Upper lobe of left lung (tissue), 6 donors: ENCODE measurements around the gene CMYA5. TPM values are rescaled to one million over a fixed set of nuclear protein-coding genes. Genes with fewer than 3 reads are reported as not detected.

ENCODE experiments used
- ATAC-seq, 2 donors: fragments of 200-7000 bp; cut with Tn5 transposase; one replicate each; pipeline ENCODE4 v1.9.1; 2022; ENCODE audit warnings: mild to moderate bottlenecking in 2 of 2, moderate library complexity in 2 of 2; ENCODE audit not compliant: low FRiP score in 2 of 2
- DNase-seq, 2 donors: peaks; one replicate each; pipeline ENCODE4 v3.0.0-alpha.2; 2019 to 2020
- H3K27ac ChIP-seq, 4 donors: fragments of 200-600 bp; sonication (generic); one replicate each; pipeline ENCODE4 v1.5.1; 2016 to 2019
- H3K27me3 ChIP-seq, 4 donors: fragments of 200-600 bp; sonication (generic); one replicate each; pipeline ENCODE4 v1.5.1; 2017 to 2019
- H3K36me3 ChIP-seq, 4 donors: fragments of 200-600 bp; sonication (generic); one replicate each; pipeline ENCODE4 v1.5.1; 2016 to 2019
- H3K4me1 ChIP-seq, 4 donors: fragments of 200-600 bp; sonication (generic); one replicate each; pipeline ENCODE4 v1.5.1; 2018 to 2019
- H3K4me3 ChIP-seq, 4 donors: fragments of 200-600 bp; sonication (generic); one replicate each; pipeline ENCODE4 v1.5.1; 2017 to 2019; ENCODE audit warnings: mild to moderate bottlenecking in 2 of 4, moderate library complexity in 1 of 4
- H3K9me3 ChIP-seq, 4 donors: fragments of 200-600 bp; sonication (generic); one replicate each; pipeline ENCODE4 v1.5.1; 2018 to 2019
- CTCF ChIP-seq, 6 experiments: fragments of 450-650 bp in 4 of 6; fragments of 200-600 bp in 2 of 6; sonication (generic) in 2 of 6; IDR thresholded peaks; one replicate each; pipeline ENCODE4 v1.5.1; 2016 to 2019; ENCODE audit warnings: antibody characterized with exemption in 6 of 6
- EP300 ChIP-seq, 4 donors: sonication (generic); formaldehyde crosslinking; IDR thresholded peaks; one replicate each; pipeline ENCODE4 v1.5.1; 2017; ENCODE audit warnings: antibody characterized with exemption in 4 of 4, control low read depth in 2 of 4
- POLR2A ChIP-seq, 4 donors: fragments of 450-650 bp; IDR thresholded peaks; one replicate each; pipeline ENCODE4 v1.5.1; 2016 to 2017; ENCODE audit warnings: antibody characterized with exemption in 4 of 4, mild to moderate bottlenecking in 2 of 4
- POLR2AphosphoS5 ChIP-seq, 2 donors: sonication (generic); formaldehyde crosslinking; IDR thresholded peaks; one replicate each; pipeline ENCODE4 v1.5.1; 2017; ENCODE audit warnings: antibody characterized with exemption in 2 of 2
- WGBS, 2 donors: methylation state at CpG; one replicate each; pipeline ENCODE4 v1.1.5; 2017 to 2018; 5-methylcytosine and 5-hydroxymethylcytosine counted together
- total RNA-seq, 6 donors: library from RNA; depleted of rRNA in 4 of 6; stranded (reverse); fragments of >200 nt in 4 of 6; gene quantifications; one replicate each; pipeline versions ENCODE4 v1.1.0 to v1.2.1, GENCODE V29; 2016 to 2021
- donor health status: DM: no; HTN: no; CAD: no; lungs with moderate emphysema.
- donor health status: DM: no; HTN: yes; CAD: no; lungs with severe emphysema.

Gene CMYA5
- total RNA-seq, 6 donors from 2014 or later, result 0.77 to 12.6 (median 3.6) TPM

DNA sequence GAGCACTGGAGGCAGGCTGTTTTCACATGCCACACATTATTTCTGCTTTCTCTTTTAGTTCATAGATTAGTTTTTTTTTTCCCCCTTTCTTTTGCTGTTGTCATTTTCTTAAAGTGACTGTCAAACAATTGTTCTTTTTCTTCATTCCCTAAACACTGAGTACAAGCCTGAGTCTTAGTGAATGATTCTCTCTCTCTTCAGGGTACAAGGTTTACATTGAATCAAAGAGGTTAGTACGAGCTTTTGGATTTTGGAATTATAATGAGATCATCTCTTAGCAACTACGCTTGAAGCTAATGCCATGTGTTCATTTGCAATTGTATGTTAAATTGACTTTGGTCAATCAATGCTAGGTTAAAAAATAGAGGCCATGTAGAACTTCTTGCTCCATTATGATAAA is 125.1 kb downstream of the CMYA5 start:
- DNase-seq (no peak), ATAC-seq (no peak)
- Histone ChIP-seq H3K27ac (no peak overlapping the region), H3K9me3 (no peaks in the 10 kb centered on the region), H3K4me1 (no peaks in the 10 kb centered on the region), H3K36me3 (no peaks in the 10 kb centered on the region), H3K27me3 (no peaks in the 10 kb centered on the region), H3K4me3 (no peak overlapping the region)
- 86 to 87% methylated on average over 2 of the region's 2 CpGs for WGBS, 2 donors
- TF ChIP-seq EP300 (IDR thresholded peaks at IDR 0.05), result no peak
- TF ChIP-seq POLR2A (IDR thresholded peaks at IDR 0.05), result no peak
- no peak for TF ChIP-seq CTCF (IDR thresholded peaks at IDR 0.05)
- no peak for TF ChIP-seq POLR2AphosphoS5 (IDR thresholded peaks at IDR 0.05)

DNA sequence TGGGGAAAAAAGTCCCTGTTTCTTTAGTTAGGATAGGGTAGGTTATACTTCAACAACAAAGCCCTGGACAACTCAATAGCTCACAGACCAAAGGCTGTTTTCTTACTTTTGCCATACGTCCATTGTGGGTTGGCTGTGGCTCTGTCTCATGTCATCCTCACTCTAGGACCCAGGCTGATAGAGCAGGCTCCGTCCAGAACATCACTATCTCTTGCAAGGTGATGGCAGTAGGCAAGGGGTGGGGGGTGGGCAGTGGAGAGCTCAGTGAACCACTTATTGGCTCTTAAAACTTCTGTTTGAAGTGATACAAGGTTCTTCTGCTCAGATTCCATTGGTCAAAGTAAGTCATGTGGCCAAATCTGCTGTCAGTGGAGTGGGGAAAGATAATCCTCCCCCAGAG is 126.4 kb downstream of the CMYA5 start:
- TF ChIP-seq CTCF (IDR thresholded peaks at IDR 0.05), result no peak
- no peak for TF ChIP-seq EP300 (IDR thresholded peaks at IDR 0.05)
- TF ChIP-seq POLR2AphosphoS5 (IDR thresholded peaks at IDR 0.05), result no peak
- no peak for TF ChIP-seq POLR2A (IDR thresholded peaks at IDR 0.05)
- no peak for DNase-seq
- Histone ChIP-seq H3K4me3 (no peak overlapping the region), H3K27ac (no peak overlapping the region), H3K9me3 (no peaks in the 10 kb centered on the region), H3K36me3 (no peaks in the 10 kb centered on the region), H3K4me1 (no peaks in the 10 kb centered on the region), H3K27me3 (no peaks in the 10 kb centered on the region)
- WGBS, 2 donors, result 67 to 78% methylated on average over 1 to 2 of the region's 2 CpGs
- ATAC-seq, result no peak

DNA sequence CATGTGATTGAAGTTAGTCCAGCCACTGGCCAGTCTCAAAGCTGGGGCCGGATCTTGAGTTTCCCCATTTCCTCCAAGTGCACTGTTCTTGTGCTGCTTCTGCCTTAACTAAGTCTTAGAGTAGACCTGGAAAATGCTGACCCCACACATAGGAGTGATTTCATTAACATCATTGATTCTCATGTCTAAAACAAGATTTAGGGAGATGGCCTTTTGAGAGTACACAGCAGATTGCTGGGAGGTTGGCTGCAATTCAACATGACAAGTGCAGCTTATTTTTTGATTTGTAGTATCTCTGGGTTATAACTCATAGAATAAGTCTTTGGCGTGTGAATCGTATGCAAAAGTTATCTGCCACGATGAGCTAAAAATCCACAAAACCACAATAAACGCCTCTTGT is 131.0 kb downstream of the CMYA5 start:
- Histone ChIP-seq H3K9me3 (no peaks in the 10 kb centered on the region), H3K36me3 (no peaks in the 10 kb centered on the region), H3K27me3 (no peaks in the 10 kb centered on the region), H3K4me1 (no peaks in the 10 kb centered on the region), H3K27ac (no peak overlapping the region), H3K4me3 (no peak overlapping the region)
- no peak for ATAC-seq
- no peak for TF ChIP-seq POLR2AphosphoS5 (IDR thresholded peaks at IDR 0.05)
- no peak for TF ChIP-seq POLR2A (IDR thresholded peaks at IDR 0.05)
- TF ChIP-seq EP300 (IDR thresholded peaks at IDR 0.05), result no peak
- no peak for TF ChIP-seq CTCF (IDR thresholded peaks at IDR 0.05)
- no peak for DNase-seq
- WGBS, 2 donors, result 89 to 91% methylated on average over 5 of the region's 5 CpGs

- no peak overlapping the region for H3K4me3 ChIP-seq
- DNase-seq (no peak), ATAC-seq (no peak)
- WGBS, 2 donors, result 56 to 75% methylated on average over 2 of the region's 2 CpGs
- no peaks in the 10 kb centered on the region for H3K36me3 ChIP-seq
- H3K9me3 ChIP-seq, result no peaks in the 10 kb centered on the region
- no peaks in the 10 kb centered on the region for H3K4me1 ChIP-seq
- no peak overlapping the region for H3K27ac ChIP-seq
- TF ChIP-seq POLR2A (IDR thresholded peaks at IDR 0.05) (no peak), EP300 (IDR thresholded peaks at IDR 0.05) (no peak), POLR2AphosphoS5 (IDR thresholded peaks at IDR 0.05) (no peak), CTCF (IDR thresholded peaks at IDR 0.05) (no peak)
- H3K27me3 ChIP-seq, result no peaks in the 10 kb centered on the region
Observed at GRCh38 chr5:79824444-79824843, 134.8 kb downstream of the CMYA5 start.

DNA sequence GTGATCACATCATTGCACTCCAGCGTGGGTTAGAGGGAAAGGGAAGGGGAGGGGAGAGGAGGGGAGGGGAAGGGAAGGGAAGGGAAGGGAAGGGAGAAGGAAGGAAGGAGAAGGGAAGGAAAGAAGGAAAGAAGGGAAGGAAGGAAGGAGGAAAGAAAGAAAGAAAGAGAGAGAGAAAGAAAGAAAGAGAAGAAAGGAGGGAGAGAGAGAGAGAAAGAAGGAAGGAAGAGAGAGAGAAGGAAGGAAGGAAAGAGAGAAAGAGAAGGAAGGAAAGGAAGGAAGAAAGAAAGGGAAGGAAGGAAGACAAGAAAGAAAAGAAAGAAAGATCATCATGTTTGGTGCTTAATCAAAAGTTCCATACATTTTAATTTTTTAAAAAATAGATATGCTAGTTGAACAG is 136.2 kb downstream of the CMYA5 start:
- no peak for DNase-seq
- no peak for ATAC-seq
- Histone ChIP-seq H3K27ac (no peak overlapping the region), H3K4me1 (no peaks in the 10 kb centered on the region), H3K36me3 (no peaks in the 10 kb centered on the region), H3K4me3 (no peak overlapping the region), H3K27me3 (no peaks in the 10 kb centered on the region), H3K9me3 (no peaks in the 10 kb centered on the region)
- 79 to 83% methylated on average over 1 of the region's 1 CpG for WGBS, 2 donors
- TF ChIP-seq POLR2A (IDR thresholded peaks at IDR 0.05), result no peak
- no peak for TF ChIP-seq CTCF (IDR thresholded peaks at IDR 0.05)
- TF ChIP-seq POLR2AphosphoS5 (IDR thresholded peaks at IDR 0.05), result no peak
